NOMO-1 (cell line): ENCODE measurements around the gene ATP10A.
"Not testable (repeated sequence)": the region's sequence is repeated elsewhere in the genome, so short reads cannot be mapped to it uniquely, and the experiment has no call there.

Source experiments
- DNase-seq, 2 experiments: peaks; one replicate each; lab custom pipeline; 2025; ENCODE audit not compliant: unreplicated experiment in 2 of 2; lab: John Stamatoyannopoulos, UW

The ATP10A gene

GRCh38 chr15:25883463-25884259 is 20.5 kb upstream of the ATP10A start:
- no peak for DNase-seq

- no peak for DNase-seq
Observed at GRCh38 chr15:25882466-25882865, 19.3 kb upstream of the ATP10A start.

DNA sequence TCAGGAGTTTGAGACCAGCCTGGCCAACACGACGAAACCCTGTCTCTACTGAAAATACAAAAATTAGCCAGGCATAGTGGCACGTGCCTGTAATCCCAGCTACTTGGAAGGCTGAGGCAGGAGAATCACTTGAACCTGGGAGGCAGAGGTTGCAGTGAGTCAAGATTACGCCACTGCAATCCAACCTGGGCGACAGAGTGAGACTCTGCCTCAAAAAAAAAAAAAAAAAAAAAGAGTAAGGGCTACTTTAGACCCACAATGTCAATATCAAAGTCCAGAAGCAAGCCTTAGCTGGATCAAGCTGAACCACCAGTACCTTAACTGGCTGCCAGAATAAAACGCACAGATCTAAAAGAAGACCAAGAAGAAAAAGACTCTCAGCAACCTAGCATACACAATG is 17.8 kb upstream of the ATP10A start:
- DNase-seq, result not testable (repeated sequence)

DNA sequence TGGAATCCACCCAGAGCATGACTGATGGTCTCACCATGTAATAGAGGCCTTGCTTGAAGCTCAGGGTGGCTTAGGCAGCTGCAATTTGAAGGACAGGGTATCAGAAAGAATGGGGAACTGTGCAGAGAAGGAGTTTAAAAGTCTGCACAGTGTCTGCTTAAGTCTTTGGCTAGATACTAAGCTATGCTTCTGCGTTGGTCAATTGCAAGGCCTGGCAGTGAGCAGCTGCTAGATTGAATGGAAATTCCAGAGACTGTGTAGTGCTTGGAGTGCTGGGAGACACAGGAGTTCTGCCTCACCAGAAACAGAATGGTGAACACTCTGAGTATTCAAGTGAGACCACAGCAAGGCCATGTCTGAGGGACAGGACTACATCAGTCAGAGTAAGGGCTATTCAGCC is 17.3 kb upstream of the ATP10A start:
- DNase-seq, result peak in 1 of 2 experiments; percentile 7

GRCh38 chr15:25879438-25879837 is 16.3 kb upstream of the ATP10A start:
- DNase-seq, result no peak

GRCh38 chr15:25877681-25878080 is 14.6 kb upstream of the ATP10A start:
- DNase-seq, result no peak

GRCh38 chr15:25876231-25877140 is 13.4 kb upstream of the ATP10A start:
- DNase-seq, result no peak

DNA sequence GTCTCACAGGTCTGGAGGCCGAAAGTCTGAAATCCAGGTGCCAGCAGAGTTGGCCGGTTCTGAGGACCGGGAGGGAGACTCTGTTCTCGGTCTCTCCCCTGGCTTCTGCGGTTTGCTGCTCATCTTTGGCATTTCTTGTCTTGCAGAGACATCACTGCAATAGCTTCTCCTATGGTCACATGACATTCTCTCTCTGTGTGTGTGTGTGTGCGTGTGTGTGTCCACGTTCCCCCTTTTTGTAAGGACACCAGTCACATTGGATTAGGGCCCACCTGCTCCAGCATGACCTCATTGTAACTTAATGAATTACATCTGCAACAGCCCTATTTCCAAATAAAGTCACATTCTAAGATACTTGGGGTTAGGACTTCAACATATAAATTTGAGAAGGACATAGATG is 12.4 kb upstream of the ATP10A start:
- DNase-seq, result no peak

DNA sequence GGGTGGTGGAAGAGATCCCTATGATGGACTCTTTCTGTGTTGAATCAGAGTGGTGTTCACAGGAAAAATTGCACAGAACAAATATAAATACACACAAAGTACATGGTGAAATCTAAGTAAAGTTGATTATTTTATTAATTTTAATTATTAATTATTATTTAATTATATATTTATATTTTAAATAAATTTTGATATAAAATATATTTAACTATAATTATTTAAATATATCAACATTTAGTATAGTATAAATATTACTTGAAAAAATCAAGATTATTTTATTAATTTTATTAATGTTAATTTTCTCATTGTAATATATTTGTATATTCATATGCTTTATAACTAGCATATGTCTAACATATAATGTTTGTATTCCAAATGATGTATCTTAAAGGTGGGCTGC is 11.3 kb upstream of the ATP10A start:
- no peak for DNase-seq

DNA sequence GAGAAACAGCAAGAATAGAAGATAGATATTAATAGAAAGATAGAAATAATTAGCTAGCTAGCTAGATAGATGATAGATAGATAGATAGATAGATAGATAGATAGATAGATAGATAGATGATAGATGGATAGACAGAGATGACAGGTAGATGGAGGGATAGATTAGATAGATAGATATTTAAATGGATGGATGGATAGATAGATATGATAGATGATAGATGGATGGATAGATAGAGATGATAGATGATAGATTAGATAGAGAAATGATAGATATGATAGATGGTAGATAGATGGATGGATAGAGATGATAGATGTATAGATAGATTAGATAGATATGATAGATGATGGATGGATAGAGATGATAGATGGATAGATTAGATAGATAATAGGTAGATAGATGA is 8.3 kb upstream of the ATP10A start:
- no peak for DNase-seq

DNA sequence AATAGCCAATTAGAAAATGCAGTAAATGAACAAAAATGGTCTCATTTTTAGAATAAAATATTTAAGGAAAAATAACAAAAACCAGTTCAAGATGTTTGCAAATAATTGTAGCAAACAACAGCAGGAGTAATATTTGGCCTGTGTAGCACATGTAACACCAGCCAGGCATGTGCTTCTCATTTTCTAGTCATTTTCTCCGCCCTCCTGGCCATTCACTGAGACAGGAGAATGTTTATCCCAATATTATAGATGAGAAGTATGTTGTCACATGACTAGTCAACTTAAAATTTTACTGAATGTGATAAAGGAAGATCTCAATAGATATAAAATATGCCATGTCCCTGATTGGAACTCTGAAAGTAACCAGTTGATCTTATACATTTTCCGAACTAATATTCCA is 7.8 kb upstream of the ATP10A start:
- no peak for DNase-seq

GRCh38 chr15:25869701-25870100 is 6.6 kb upstream of the ATP10A start:
- DNase-seq, result peak; percentile 35 to 46

- DNase-seq, result no peak
Observed at GRCh38 chr15:25866874-25867273, 3.7 kb upstream of the ATP10A start.

- no peak for DNase-seq
Observed at GRCh38 chr15:25866251-25866650, 3.1 kb upstream of the ATP10A start.

GRCh38 chr15:25864966-25865365 is 1.8 kb upstream of the ATP10A start:
- no peak for DNase-seq

GRCh38 chr15:25863968-25864580 is 947 bp upstream of the ATP10A start:
- no peak for DNase-seq

DNA sequence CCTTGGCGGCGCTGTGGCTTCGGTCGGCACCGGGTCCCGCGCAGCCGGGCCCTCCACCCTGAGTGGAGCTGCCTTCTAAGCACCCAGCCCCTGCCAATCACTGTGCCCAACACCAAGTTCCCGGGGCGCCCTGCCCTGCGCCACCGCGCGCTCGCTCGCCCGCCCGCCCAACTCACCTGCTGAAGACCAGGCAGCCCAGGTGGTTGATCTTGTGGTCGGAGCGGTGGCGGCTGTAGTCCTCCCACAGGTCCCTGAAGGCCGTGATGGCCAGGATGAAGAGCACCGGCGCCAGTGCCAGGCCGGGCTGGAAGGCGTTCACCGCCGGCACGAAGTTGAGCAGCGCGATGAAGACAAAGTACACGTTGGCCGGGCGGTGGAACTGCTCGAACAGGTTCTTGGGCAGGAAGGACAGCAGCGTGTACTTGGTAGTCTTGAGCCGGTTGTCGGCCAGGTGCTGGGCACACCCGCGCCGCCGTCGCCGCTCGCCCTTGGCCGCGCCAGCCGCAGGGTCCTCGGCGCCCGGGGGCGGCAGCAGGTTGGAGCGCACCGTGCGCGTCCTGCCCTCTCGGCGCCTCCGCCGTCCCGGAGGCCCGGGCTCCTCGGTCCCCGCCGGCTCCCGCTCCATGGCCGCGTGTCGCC is 536 bp downstream of the ATP10A start:
- DNase-seq, result peak in 1 of 2 experiments; percentile 22

GRCh38 chr15:25862071-25862471 is 1.1 kb downstream of the ATP10A start:
- peak in 1 of 2 experiments; percentile 3 for DNase-seq

GRCh38 chr15:25860885-25861866 is 2.0 kb downstream of the ATP10A start:
- DNase-seq, result peak; percentile 60 to 62
